ENCODE data around the gene CRY1.
"Not testable (repeated sequence)": the region's sequence is repeated elsewhere in the genome, so short reads cannot be mapped to it uniquely, and the experiment has no call there.

Gene CRY1

GRCh38 chr12:106996102-106996501 lies 97.2 kb downstream of the CRY1 start:
- DNase-seq, result not testable (repeated sequence)

- no peak for DNase-seq
Measured at GRCh38 chr12:106994579-106995220, 98.6 kb downstream of the CRY1 start.

GRCh38 chr12:106987846-106988245 lies 105.5 kb downstream of the CRY1 start:
- DNase-seq, result no peak

GRCh38 chr12:106986625-106987389 lies 106.5 kb downstream of the CRY1 start, which contains the start of gene MTERF2:
TSS of gene MTERF2 (minus strand) at chr12:106987146. CDS start at chr12:106978714, 8,432 bp downstream.
- DNase-seq, result peak; percentile 72

- DNase-seq, result no peak
Measured at GRCh38 chr12:106986135-106986534, 107.2 kb downstream of the CRY1 start.

GRCh38 chr12:106985479-106985878 lies 107.9 kb downstream of the CRY1 start:
- no peak for DNase-seq

- no peak for DNase-seq
Measured at GRCh38 chr12:106984588-106985137, 108.7 kb downstream of the CRY1 start.

- DNase-seq, result no peak
Measured at GRCh38 chr12:106982229-106982628, 111.1 kb downstream of the CRY1 start.

- DNase-seq, result no peak
Measured at GRCh38 chr12:106981788-106982187, 111.6 kb downstream of the CRY1 start.

- no peak for DNase-seq
Measured at GRCh38 chr12:106980944-106981343, 112.4 kb downstream of the CRY1 start.

- no peak for DNase-seq
Measured at GRCh38 chr12:106978035-106978800, 115.1 kb downstream of the CRY1 start.

GRCh38 chr12:106976668-106977067 lies 116.7 kb downstream of the CRY1 start:
- DNase-seq, result no peak

GRCh38 chr12:106975993-106976658 lies 117.2 kb downstream of the CRY1 start:
- DNase-seq, result no peak

- DNase-seq, result no peak
Measured at GRCh38 chr12:106975098-106975497, 118.3 kb downstream of the CRY1 start.

- DNase-seq, result no peak
Measured at GRCh38 chr12:106974511-106974910, 118.8 kb downstream of the CRY1 start.

GRCh38 chr12:106973545-106973944 lies 119.8 kb downstream of the CRY1 start:
- no peak for DNase-seq

GRCh38 chr12:106971065-106971464 lies 122.3 kb downstream of the CRY1 start:
- no peak for DNase-seq

- no peak for DNase-seq
Measured at GRCh38 chr12:106964526-106964925, 128.8 kb downstream of the CRY1 start.

- DNase-seq, result no peak
Measured at GRCh38 chr12:106962286-106962685, 131.1 kb downstream of the CRY1 start.

GRCh38 chr12:106960443-106960842 lies 132.9 kb downstream of the CRY1 start:
- no peak for DNase-seq

- no peak for DNase-seq
Measured at GRCh38 chr12:106957583-106957982, 135.8 kb downstream of the CRY1 start.

GRCh38 chr12:106956048-106956578 lies 137.2 kb downstream of the CRY1 start:
- DNase-seq, result peak; percentile 52
